GM12874 (cell line): ENCODE results near the gene SLX4IP.

ENCODE experiments used
- TF ChIP-seq, protein P1 (sequence below): IDR thresholded peaks from 2 replicates; pipeline ENCODE4 v1.5.1; 2011; ENCODE audit warnings: low read depth, mild to moderate bottlenecking, control low read depth, low read length, moderate library complexity; ENCODE audit not compliant: insufficient read depth

The SLX4IP gene

DNA sequence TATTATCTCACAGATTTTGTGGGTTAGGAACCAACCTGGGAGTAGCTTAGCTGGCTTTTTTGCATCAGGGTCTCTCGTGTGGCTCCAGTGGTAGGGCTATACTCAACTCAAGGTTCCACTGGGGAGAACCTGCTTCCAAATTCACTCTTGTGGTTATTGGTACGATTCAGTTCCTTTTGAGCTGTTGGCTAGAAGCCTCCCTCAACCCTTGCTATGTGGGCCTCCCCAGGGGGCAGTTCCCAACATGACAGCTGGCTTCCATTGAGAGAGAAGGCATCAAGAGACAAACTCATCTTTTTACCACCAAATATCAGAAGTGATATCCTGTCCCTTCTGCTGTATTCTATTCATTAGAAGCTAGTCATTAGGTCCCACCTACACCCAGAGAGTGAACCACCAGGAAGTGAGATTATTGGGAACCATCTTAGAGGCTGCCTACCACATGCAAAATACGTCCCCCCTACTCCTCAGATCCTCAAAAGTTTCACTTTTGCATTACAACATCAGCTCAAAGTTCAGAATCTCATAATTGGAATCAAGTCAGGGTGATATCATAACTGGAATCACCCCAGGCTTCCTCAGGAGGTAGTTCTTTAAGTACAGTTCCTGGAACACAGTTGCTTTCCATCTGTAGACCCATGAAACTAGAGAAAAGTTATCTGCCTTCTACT, 32.0 kb upstream of the SLX4IP start:
- TF ChIP-seq, protein P1, sequence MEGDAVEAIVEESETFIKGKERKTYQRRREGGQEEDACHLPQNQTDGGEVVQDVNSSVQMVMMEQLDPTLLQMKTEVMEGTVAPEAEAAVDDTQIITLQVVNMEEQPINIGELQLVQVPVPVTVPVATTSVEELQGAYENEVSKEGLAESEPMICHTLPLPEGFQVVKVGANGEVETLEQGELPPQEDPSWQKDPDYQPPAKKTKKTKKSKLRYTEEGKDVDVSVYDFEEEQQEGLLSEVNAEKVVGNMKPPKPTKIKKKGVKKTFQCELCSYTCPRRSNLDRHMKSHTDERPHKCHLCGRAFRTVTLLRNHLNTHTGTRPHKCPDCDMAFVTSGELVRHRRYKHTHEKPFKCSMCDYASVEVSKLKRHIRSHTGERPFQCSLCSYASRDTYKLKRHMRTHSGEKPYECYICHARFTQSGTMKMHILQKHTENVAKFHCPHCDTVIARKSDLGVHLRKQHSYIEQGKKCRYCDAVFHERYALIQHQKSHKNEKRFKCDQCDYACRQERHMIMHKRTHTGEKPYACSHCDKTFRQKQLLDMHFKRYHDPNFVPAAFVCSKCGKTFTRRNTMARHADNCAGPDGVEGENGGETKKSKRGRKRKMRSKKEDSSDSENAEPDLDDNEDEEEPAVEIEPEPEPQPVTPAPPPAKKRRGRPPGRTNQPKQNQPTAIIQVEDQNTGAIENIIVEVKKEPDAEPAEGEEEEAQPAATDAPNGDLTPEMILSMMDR, result no peak

DNA sequence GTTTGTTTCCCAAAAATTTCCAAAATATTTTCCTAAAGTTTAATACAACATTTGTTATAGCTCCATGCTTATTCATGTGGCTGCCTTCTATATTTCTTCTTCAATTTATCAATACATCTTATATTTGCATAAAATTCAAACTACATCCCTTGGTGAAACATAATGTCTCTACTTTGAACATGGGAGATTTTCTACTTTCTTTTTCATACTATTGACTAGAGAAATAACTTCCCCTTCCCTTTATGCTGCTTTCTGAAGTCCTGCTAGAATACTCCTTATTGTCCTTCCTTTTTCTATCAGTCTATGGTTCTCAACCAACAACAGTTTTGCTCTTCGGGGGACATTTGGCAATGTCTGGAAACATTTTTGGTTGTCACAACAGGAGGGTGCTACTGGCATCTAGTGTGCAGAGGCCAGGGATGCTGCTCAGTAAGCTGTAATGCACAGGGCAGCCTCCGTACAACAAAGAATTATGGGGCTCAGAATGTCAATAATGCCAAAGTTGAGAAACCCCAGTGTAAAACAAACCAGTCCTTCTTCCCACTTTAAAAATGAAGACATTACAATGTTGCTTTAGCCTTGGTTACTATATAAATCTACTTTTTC, 31.0 kb upstream of the SLX4IP start:
- TF ChIP-seq, protein P1, result no peak

DNA sequence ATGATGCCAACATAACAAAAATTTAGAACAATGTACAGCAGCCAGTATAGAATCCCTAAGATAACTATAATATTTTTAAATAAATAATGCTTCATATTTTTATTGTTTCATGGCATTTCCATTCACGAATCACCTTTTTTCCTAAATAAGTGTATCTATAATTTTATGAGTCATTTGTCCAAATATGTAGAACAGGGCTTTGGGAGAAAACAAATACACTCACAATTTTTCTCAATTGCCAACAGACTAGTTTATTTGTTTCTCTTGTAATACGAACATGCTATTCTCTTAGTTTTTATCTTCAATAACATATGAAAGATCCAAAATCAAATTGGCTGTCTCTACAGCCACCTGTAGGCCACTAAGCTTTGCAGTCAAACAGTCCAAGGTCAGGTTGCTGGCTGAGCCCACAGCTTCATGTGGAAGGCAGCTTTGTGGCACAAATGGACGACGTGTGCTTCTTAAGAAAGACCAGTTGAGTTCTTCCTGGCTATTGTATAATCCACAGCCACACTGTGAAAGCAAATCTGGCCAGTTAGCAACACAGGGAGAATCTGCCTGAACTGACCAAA, 30.1 kb upstream of the SLX4IP start:
- TF ChIP-seq, protein P1, result no peak

DNA sequence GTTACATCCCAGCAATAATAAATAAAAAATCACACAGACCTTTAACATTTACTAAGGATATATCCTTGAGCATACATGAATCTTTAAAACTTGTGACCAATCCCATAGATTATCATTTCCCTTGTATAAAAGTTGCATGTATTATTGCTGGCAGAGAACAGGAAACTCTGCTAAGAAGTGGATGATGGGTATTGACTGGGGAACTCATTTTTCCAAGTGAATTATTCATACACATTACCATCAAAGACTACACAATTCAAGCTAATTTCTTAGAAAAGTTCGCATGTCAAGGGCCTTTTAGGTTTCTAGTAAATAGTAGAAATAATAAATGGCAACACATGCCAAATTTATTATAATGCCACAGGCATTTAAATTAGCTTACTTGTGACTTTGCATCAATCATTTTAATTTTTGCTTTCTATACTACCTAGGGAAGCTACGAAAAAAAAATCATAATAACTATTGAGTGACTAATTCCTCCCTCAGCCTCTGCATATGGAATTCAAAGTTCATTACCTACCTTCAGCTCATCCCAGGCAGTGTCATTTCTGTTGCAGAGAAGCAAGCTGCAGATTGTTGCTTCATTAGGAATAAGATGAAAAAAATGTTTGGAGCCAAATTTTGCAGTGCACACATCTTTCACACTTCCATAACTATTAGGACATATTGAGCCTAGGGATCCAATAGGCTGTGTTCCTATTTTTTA, 26.8 kb upstream of the SLX4IP start:
- TF ChIP-seq, protein P1, result no peak

DNA sequence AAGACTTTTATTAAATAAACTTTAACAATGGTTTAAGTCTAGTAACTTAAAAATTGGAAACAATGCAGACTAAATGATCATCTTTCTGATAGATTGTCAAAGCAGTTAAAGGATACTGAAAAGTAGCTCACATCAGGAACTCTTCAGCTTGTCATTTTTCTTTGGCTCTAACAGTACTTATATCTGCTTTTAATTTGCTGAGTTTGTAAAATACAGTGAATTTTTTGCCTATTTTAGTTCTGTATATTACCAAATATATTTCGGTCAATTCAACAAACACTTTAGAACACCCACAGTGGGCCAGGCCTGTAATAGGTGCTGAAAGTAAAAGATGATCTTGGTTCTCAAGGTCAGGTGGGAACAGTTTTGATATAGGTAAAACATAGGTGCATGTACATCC, 23.4 kb upstream of the SLX4IP start:
- TF ChIP-seq, protein P1, result no peak

DNA sequence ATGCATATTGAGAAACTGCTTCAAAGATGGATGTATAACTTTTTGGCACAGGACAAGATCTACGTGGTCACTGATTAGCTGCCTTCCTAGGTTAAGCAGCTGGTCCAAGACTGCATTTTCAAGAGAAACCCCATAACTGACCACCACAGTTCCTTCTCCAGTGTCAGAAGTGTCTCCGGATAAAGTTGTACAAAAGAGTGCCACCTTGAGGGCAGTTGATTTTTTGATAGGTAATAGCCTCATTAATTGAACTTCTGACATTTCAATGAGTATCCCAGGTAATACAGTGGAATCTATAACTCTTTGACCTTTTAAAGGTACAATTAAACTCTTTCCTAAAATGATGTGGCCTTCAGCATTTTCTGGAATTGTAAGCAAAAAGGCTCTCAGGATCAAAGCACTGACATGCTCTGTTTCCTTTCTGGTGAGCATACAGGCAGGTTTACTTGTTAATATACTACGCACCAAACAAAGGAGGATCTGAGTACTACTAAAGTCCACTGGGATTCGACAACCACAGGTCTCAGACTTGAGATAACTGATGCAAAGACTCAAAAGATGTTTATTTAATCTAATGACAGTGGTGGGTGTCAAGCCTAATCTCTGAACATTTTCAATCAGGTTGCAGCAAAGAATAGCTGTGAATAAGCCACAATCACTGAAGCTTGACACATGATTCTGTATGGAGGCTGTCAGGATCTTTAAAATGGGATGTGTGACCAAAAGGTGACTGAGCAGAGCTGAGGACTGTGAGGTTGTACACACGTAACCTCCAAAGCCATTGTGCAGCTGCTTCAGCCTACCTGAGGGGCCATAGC, 22.3 kb upstream of the SLX4IP start:
- TF ChIP-seq, protein P1, result 0 out of 2 replicates have a peak, but pooled peaks have one; percentile 7
